GM19463 (cell line): ENCODE results near the gene DENND5A.

Experiments used
- ATAC-seq: cut with Tn5 transposase; IDR thresholded peaks from one replicate; pipeline ENCODE4 v1.9.1; 2021; ENCODE audit warnings: mild to moderate bottlenecking, moderate library complexity; ENCODE audit not compliant: unreplicated experiment

Gene DENND5A

GRCh38 chr11:9265211-9266131, at the start of gene DENND5A:
Gene DENND5A, minus strand, starts transcription at chr11:9265350. Its CDS starts 281 bp downstream, at chr11:9265069.
- ATAC-seq = peak; percentile 43

DNA sequence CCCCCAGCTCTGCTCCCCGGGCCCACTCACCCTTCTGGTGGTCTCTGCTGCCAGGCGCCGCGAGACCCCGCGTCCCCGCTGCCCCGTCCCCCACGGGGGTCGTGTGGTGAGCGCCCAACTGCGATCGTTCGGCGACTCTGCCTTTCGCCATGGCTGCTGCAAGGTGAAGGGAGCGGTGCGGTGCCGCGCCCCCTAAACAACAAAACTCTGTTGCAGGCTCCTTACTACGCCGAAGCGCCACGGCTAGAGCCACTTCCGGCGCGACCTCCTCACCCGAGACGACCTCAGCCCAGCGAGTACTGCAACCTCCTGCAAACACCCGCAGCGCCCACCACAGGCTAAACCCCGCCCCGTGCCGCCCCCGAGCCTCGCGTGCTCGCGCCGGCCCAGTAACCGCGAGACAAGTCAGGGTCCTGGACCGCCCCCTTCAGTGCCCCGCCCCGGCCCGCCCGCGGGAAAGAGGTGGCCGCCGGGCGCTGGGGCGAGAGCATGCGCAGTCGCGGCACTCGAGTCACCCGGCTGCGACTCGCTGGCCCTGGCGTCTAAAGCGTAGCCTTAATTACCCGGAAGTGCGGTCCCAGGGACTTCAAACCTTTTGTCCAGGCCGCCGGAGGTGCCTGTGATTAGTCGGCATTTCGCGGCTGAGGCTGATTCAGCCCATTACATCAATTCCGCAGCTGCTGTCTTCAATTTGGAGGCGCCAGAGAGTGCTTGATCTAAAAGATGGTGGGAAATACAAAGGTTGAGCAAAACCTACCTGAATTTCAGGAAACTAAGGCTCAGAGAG, 49.3 kb upstream of the DENND5A start, which contains the start of gene TMEM41B:
TMEM41B (minus strand) TSS at position 303 of the 787 bp plus-strand sequence; CDS start at position 151, 152 bp downstream.
- peak; percentile 96 for ATAC-seq

GRCh38 chr11:9313648-9314290, 48.6 kb upstream of the DENND5A start:
- peak; percentile 7 for ATAC-seq

GRCh38 chr11:9310485-9311090, 45.4 kb upstream of the DENND5A start:
- ATAC-seq = no peak

DNA sequence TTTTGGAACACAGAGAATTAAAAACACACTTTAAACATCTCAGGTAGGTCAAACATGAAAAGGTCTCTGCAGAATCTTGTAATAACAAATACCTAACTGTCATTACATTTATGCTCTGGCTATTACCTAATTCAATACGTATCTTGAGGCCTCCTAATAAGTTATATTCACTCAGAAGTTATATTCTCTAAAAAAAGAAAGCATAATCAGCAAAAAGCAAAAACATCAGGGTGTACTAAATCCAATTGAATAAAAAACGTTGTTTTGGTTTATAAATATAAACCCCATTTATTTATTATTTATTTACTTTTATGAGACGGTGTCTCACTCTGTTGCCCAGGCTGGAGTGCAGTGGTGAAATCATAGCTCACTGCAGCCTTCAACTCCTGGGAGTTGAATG, 39.0 kb upstream of the DENND5A start:
- ATAC-seq = no peak

DNA sequence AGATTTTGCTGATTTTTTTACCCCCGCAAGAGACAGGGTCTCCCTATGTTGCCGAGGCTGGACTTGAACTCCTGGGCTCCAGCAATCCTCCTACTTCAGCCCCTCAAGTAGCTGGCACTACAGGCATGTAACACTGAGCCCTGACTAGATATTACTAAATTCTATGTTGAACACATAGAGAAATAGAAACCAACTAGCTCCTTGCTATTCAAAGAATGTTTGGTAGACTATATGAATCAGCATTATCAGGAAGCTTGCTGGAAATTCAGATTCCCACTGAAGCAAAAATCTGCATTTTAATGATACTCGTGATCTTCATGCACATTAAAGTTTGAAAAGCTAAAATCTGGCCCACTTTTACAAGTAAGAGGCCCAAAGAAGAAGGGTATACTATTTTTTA, 37.3 kb upstream of the DENND5A start:
- ATAC-seq = no peak

DNA sequence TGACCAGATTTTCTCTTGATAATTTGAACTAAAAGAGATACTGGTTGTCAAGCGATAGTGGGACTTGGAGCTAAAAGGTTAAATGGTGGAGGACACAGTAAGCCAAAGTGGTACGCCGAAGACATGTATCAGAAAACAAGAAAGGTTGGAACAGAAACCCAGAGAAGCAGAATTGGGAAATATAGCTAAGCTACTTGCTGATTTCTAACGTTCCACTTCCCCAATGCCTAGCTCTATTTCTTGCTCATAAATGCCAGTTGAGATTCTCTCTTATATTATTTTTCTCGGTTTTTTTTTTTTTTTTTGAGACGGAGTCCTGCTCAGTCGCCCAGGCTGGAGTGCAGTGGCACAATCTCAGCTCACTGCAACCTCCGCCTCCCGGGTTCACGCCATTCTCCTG, 36.6 kb upstream of the DENND5A start:
- no peak for ATAC-seq

GRCh38 chr11:9293646-9294045, 28.5 kb upstream of the DENND5A start:
- ATAC-seq = no peak

DNA sequence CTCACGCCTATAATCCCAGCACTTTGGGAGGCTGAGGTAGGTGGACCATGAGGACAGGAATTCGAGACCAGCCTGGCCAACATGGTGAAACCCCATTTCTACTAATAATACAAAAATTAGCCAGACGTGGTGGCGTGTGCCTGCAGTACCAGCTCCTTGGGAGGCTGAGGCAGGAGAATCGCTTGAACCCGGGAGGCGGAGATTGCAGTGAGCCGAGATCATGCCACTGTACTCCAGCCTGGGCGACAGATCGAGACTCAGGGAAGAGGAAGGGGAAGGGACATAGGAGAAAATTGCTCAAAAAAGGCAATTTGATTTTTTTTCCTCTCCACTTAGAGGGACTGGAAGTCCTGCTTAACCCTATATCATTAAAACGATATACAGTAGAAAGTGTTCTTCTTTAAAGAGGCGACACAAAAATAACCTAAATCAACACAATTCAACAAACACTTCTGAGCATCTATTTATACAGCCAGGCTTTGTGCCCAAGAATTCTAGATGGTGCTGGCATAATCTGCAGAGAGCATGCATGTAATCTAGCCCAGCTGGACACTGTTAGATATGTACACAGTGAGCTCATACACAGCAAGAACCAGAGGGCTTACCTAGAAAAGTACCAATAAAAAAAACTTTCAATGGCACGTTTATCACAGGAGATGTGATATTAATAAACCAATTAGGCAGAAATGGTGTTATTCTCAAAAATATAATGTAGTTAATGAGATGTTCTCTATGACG, 20.9 kb upstream of the DENND5A start:
- ATAC-seq = no peak

DNA sequence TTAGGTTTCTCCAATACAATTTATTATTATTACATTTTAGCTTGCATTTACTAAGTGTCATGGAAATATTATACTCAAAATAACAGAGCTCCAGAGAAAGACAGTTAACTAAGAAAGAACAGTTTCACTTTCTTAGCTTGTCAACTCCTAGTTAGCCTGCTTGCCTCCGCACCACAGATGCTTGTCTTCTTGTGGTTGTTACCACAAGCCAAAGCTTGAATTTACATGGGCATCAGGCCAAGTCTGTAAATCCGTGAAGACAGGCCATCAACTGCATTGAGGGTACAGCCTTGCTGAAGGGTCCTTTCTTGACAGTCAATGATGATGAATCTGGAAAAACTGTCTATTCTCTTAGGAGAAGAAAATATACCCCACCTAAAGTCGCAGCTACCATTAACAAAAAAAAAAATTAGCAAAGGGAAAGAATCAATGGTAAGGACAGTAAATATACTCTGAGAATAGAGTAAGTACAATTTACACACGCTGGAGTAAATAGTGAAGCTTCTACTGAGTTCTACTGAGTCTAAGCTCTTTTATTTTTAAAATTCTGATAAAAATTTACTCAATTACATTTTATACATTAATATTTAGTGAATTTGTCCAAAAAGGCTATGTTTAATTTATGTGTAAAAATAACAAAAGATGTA, 15.6 kb upstream of the DENND5A start:
- peak; percentile 95 for ATAC-seq

DNA sequence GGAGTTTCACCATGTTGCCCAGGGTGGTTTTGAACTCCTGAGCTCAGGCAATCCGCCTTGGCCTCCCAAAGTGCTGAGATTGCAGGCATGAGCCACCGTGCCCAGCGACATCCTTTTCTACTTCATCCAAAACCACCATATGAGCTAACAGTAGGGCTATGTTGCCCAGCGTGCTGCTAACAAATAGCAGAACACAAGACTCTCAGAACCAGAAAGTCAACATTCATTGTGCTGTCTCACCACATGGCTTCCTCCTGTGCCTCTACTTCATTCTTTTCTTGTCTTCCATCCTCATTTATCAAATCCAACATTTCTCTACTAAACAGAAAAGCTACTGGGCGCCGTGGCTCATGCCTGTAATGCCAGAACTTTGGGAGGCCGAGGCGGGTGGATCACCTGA, 12.0 kb upstream of the DENND5A start:
- ATAC-seq = no peak

DNA sequence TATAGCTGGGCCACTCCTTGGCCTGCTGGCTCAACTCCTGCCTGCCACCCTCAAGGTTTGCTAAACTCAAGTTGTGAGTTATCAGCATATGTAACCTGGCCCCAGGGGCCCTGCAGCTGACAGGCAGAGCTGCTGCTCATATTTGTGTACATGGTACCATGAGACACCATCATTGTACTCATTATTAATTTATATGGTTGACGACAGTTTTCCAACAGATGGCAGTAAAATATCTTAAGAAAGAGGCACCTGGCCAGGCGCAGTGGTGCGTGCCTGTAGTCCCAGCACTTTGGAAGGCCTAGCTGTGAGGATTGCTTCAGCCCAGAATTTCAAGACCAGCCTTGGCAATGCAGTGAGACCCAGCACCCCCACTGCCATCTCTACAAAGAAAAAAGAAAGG, 11.4 kb upstream of the DENND5A start:
- ATAC-seq = no peak

DNA sequence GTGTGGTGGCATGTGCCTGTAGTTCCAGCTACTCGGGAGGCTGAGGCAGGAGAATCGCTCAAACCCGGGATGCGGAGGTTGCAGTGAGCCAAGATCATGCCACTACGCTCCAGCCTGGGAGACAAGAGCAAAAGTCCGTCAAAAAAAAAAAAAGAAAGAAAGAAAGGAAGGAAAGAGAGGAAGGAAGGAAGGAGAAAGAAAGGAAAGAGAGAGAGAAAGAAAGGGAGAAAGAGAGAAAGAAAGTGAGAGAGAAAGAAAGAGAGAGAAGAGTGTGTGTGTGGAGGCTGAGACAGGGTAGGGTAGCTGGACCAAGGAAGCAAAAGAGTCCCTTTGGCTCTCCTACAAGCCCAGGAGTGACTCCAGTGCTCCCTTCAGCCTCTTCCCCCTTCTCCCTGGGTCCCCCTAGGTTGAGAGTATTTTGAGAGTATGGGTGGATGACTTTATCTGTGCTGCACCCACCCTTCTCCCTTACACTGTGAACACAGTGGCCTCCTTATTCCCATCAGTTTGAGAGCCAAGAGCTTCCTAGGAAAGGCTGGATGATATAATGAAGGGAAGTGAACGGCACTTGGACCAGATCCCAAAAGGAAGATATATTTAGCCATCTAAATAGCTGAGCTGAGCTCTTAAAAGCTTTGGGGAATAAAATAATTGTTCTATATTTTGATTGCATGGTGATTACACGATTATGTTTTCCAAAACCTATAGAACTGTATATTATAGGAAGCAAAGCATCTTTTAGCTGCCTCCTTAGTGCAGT, 9.5 kb upstream of the DENND5A start:
- no peak for ATAC-seq

GRCh38 chr11:9273376-9274336, 8.5 kb upstream of the DENND5A start:
- ATAC-seq = no peak

DNA sequence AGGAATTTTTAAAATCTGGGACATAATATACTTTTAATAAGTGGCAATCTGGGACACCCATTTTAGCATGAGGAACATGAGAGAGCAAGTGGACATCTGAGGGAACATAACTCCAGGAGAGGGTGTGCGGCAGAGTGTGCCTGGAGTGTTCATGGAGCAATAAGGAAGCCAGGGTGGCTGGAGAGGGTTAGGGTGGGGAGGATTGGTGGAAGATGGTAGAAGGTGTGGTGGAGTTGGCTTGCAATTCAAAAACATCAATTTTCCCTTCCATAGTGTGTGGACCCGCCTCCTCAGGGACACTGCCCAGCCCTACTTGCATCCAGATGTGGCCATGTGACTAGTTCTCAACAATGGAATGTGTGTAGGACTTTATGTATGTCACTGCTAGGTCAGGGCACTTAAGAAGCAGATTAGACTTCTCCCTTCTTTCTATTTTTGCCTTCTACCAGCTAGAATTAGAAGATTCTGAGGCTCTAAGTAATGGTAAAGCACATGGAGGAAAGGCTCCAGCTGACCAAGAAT, 4.4 kb upstream of the DENND5A start:
- no peak for ATAC-seq

DNA sequence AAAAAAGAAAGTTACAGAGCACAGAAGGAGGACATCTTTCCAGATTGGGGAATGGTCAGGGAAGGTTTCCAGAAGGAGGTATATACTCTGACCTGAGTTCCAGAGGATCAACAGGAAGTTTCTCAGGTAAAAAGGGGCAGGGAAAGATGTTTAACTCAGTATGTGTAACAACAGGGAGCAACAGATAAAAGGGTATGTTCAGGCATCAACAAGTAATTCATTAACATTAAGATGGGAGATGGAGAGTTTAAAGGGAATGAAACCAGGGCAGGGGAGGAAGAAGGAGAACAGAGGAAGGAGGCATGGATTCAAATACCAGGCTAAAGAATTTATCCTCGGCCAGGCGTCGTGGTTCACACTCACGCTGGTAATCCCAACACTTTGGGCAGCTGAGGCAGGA, 2.5 kb upstream of the DENND5A start:
- ATAC-seq = no peak

- no peak for ATAC-seq
These were observed 1.8 kb upstream of the DENND5A start for GRCh38 chr11:9266926-9267325.
